Neural crest cell (in vitro differentiated cells): Measurements from ENCODE around the gene DDB1. TPM values are rescaled to one million over a fixed set of nuclear protein-coding genes. Genes with fewer than 3 reads are reported as not detected.

Experiments used
- DNase-seq: peaks from one replicate; pipeline ENCODE4 v3.0.0; 2021; ENCODE audit warnings: low read depth, mixed read lengths, low spot score
- H3K27ac Mint-ChIP-seq: one replicate; pipeline ENCODE4 v1.8.0; 2021; ENCODE audit warnings: mild to moderate bottlenecking, mixed read lengths; ENCODE audit not compliant: unreplicated experiment
- H3K27me3 Mint-ChIP-seq: 2 replicates; pipeline ENCODE4 v1.8.0; 2021; ENCODE audit warnings: low read depth, mild to moderate bottlenecking, mixed read lengths
- H3K36me3 Mint-ChIP-seq: 2 replicates; pipeline ENCODE4 v1.8.0; 2021; ENCODE audit warnings: low read depth, mild to moderate bottlenecking, mixed read lengths
- H3K4me1 Mint-ChIP-seq: 2 replicates; pipeline ENCODE4 v1.8.0; 2021; ENCODE audit warnings: mixed read lengths
- H3K4me3 Mint-ChIP-seq: one replicate; pipeline ENCODE4 v1.8.0; 2021; ENCODE audit warnings: mild to moderate bottlenecking, mixed read lengths
- H3K9me3 Mint-ChIP-seq: 2 replicates; pipeline ENCODE4 v1.8.0; 2021; ENCODE audit warnings: mixed read lengths
- total RNA-seq: library from RNA; stranded (reverse); gene quantifications from 2 replicates; pipeline ENCODE4 v1.2.1, GENCODE V29; 2021
- TF ChIP-seq, protein P1 (sequence below): fragments of 200-600 bp; sonication (generic); conservative IDR thresholded peaks from 2 replicates; pipeline ENCODE4 v1.5.0; 2021; ENCODE audit warnings: antibody characterized with exemption, mild to moderate bottlenecking

Gene DDB1
- total RNA-seq, 1 donor from 2014 or later, result 315 TPM

DNA sequence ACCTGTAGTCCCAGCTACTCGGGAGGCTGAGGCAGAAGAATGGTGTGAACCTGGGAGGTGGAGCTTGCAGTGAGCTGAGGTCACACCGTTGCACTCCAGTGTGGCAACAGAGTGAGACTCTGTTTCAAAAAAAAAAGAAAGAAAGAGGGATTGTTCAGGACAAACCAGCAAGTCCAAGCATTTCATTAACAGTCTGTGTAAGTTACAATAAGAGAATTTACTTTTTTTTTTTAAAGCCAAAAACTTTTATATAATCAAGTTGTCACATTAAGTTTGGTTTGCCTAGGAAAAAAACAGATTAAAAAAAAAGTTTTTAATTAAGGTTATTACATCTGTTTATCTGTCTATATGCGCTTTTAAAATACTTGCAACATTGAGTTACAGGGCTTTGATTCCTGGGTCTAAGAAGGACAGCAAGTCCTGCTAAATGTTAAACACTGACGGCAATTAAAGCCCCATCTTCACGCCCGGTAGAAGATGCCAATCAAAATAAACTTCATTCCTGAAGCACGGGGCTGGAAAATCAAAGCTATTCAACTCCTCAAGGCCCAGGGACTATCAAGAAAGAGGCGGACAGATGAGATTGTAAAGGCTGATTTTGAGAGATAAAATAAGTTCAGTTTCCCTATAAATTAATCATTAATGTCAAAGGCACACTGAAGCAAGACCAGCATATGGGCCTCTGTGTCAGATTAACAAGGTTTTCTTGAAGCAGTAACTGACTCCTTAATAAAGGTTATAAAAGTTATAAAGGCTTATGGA is 39.9 kb upstream of the DDB1 start:
- Mint-ChIP-seq H3K27ac (no peak overlapping the region), H3K4me3 (peak overlapping the region; percentile 34), H3K27me3 (no peaks in the 10 kb centered on the region), H3K4me1 (no peaks in the 10 kb centered on the region), H3K36me3 (peaks cover 65% of the 10 kb centered on the region), H3K9me3 (peaks cover 9% of the 10 kb centered on the region)
- TF ChIP-seq, protein P1, sequence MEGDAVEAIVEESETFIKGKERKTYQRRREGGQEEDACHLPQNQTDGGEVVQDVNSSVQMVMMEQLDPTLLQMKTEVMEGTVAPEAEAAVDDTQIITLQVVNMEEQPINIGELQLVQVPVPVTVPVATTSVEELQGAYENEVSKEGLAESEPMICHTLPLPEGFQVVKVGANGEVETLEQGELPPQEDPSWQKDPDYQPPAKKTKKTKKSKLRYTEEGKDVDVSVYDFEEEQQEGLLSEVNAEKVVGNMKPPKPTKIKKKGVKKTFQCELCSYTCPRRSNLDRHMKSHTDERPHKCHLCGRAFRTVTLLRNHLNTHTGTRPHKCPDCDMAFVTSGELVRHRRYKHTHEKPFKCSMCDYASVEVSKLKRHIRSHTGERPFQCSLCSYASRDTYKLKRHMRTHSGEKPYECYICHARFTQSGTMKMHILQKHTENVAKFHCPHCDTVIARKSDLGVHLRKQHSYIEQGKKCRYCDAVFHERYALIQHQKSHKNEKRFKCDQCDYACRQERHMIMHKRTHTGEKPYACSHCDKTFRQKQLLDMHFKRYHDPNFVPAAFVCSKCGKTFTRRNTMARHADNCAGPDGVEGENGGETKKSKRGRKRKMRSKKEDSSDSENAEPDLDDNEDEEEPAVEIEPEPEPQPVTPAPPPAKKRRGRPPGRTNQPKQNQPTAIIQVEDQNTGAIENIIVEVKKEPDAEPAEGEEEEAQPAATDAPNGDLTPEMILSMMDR, result no peak
- no peak for DNase-seq

DNA sequence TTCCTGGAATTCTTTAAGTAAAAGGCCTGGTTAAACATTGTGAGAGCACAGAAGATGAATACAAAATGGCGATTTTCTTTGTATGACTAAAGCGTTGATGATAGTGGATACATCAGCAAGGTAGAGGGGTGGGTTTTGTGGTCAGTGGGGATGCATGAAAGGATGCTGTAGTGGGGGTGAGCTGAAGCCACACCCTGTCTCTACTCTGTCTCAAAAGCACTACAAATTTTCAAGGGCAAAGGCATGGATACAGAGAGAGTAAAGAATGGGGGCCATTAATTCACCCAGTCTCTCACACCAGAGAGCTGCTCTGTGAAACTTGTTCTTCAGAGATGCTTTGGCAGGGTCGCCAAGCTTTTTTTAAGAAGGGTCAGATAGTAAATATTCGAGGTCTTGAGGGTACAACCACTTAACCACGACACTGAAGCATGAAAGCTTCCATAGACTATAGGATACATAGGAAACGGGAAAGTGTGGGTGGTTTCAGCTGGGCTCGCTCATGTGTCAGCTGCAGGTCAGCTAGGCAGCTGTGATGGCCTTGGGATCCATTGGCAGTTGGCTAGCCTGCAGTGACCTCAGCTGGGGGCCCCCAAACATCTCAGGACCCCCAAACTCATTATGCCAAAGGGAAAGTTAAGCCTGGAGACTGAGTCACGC is 37.6 kb upstream of the DDB1 start:
- no peak for DNase-seq
- Mint-ChIP-seq H3K27ac (no peak overlapping the region), H3K36me3 (peaks cover 53% of the 10 kb centered on the region), H3K4me3 (peak overlapping the region; percentile 2), H3K4me1 (no peaks in the 10 kb centered on the region), H3K9me3 (peaks cover 9% of the 10 kb centered on the region), H3K27me3 (no peaks in the 10 kb centered on the region)
- TF ChIP-seq, protein P1, result no peak

- Mint-ChIP-seq H3K27ac (no peak overlapping the region), H3K27me3 (no peaks in the 10 kb centered on the region), H3K9me3 (peaks cover 9% of the 10 kb centered on the region), H3K4me1 (no peaks in the 10 kb centered on the region), H3K4me3 (peak overlapping the region; percentile 14), H3K36me3 (peaks cover 49% of the 10 kb centered on the region)
- TF ChIP-seq, protein P1, result no peak
- DNase-seq, result no peak
These were observed 36.8 kb upstream of the DDB1 start for GRCh38 chr11:61369372-61370348.

- peaks cover 9% of the 10 kb centered on the region for H3K9me3 Mint-ChIP-seq
- TF ChIP-seq, protein P1, result no peak
- peaks cover 49% of the 10 kb centered on the region for H3K36me3 Mint-ChIP-seq
- H3K4me1 Mint-ChIP-seq, result peaks cover 3% of the 10 kb centered on the region
- peak overlapping the region; percentile 39 for H3K4me3 Mint-ChIP-seq
- H3K27ac Mint-ChIP-seq, result no peak overlapping the region
- H3K27me3 Mint-ChIP-seq, result no peaks in the 10 kb centered on the region
- no peak for DNase-seq
These were observed 35.7 kb upstream of the DDB1 start for GRCh38 chr11:61368646-61369045.

GRCh38 chr11:61367406-61367805 is 34.5 kb upstream of the DDB1 start:
- peaks cover 7% of the 10 kb centered on the region for H3K9me3 Mint-ChIP-seq
- TF ChIP-seq, protein P1, result no peak
- H3K27me3 Mint-ChIP-seq, result no peaks in the 10 kb centered on the region
- H3K4me1 Mint-ChIP-seq, result peaks cover 15% of the 10 kb centered on the region
- peaks cover 41% of the 10 kb centered on the region for H3K36me3 Mint-ChIP-seq
- no peak overlapping the region for H3K4me3 Mint-ChIP-seq
- no peak overlapping the region for H3K27ac Mint-ChIP-seq
- DNase-seq, result no peak
